Activated CD8-positive, alpha-beta T cell treated with anti-CD3 and anti-CD28 coated beads, Interleukin-2, amount 10 ng/mL, durations not matched to agents 7 days and 5 days (primary cell): ENCODE measurements around the gene TNFSF10. TPM values are rescaled to one million over a fixed set of nuclear protein-coding genes. Genes with fewer than 3 reads are reported as not detected.
A peak's percentile ranks its signal among the peaks of the same experiment; 100 is the strongest.
"Not testable (repeated sequence)": the region's sequence is repeated elsewhere in the genome, so short reads cannot be mapped to it uniquely, and the experiment has no call there.

ENCODE experiments used
- ATAC-seq: fragments of 150-1000 bp; cut with Tn5 transposase; one replicate; pipeline ENCODE4 v1.10.0; 2021; ENCODE audit warnings: moderate library complexity
- CTCF ChIA-PET: fragments of 350-600 bp; sonication (Branson Sonifier 250); formaldehyde crosslinking; loops from one replicate; lab custom pipeline; 2021; ENCODE audit warnings: antibody characterized with exemption; lab: Charles Lee
- POLR2A ChIA-PET: fragments of 350-600 bp; sonication (Branson Sonifier 250); formaldehyde crosslinking; loops from one replicate; lab custom pipeline; 2021; ENCODE audit warnings: antibody characterized with exemption; lab: Charles Lee
- DNase-seq: peaks from one replicate; pipeline ENCODE4 v3.0.0-alpha.2; 2020
- H3K27ac Mint-ChIP-seq: one replicate; pipeline ENCODE4 v1.8.0; 2021; ENCODE audit warnings: mild to moderate bottlenecking, mixed read lengths
- H3K27me3 Mint-ChIP-seq: one replicate; pipeline ENCODE4 v1.8.0; 2021; ENCODE audit warnings: low read depth, mixed read lengths
- H3K36me3 Mint-ChIP-seq: one replicate; pipeline ENCODE4 v1.8.0; 2021; ENCODE audit warnings: low read depth, mixed read lengths
- H3K4me1 Mint-ChIP-seq: one replicate; pipeline ENCODE4 v1.8.0; 2021; ENCODE audit warnings: low read depth, mixed read lengths
- H3K4me3 Mint-ChIP-seq: one replicate; pipeline ENCODE4 v1.8.0; 2021; ENCODE audit warnings: mild to moderate bottlenecking, mixed read lengths
- H3K9me3 Mint-ChIP-seq: one replicate; pipeline ENCODE4 v1.8.0; 2022; ENCODE audit warnings: mixed read lengths; ENCODE audit not compliant: insufficient read depth
- total RNA-seq, 2 experiments: library from RNA; stranded (reverse); gene quantifications; one replicate each; pipeline ENCODE4 v1.2.3, GENCODE V29; 2021

Gene TNFSF10
- 100 to 1,000 TPM; 106 to 108 TPM for total RNA-seq

- ATAC-seq (peak; percentile 87), DNase-seq (peak; percentile 90)
- peaks cover 40% of the 10 kb centered on the region for H3K36me3 Mint-ChIP-seq
- no peaks in the 10 kb centered on the region for H3K9me3 Mint-ChIP-seq
- CTCF ChIA-PET: interaction anchor here (0.6 to 10.0 kb wide), 12 partner anchors 7 to 144 kb away, joined by 3 to 214 read pairs (median 4); no protein-coding TSS in a partner anchor
- H3K4me1 Mint-ChIP-seq: peaks cover 42% of the 10 kb centered on the region
- peak within 1 kb of the TSS; percentile 93 for H3K4me3 Mint-ChIP-seq
- H3K27ac Mint-ChIP-seq: peak within 1 kb of the TSS; percentile 94
- H3K27me3 Mint-ChIP-seq: no peaks in the 10 kb centered on the region
- POLR2A ChIA-PET: interaction anchor here (0.6 to 8.5 kb wide), 26 partner anchors 7 to 227 kb away, joined by 3 to 138 read pairs (median 6); partner anchors contain the start of gene ECT2
These were observed at the start of gene TNFSF10 for GRCh38 chr3:172522871-172523818. TSS of gene TNFSF10 (minus strand) at chr3:172523430. CDS start at chr3:172523384, 46 bp downstream.

GRCh38 chr3:172569128-172570008 is 46.1 kb upstream of the TNFSF10 start:
- Mint-ChIP-seq H3K9me3 (peaks cover 11% of the 10 kb centered on the region), H3K4me3 (no peak overlapping the region), H3K36me3 (peaks cover 42% of the 10 kb centered on the region), H3K4me1 (peaks cover 26% of the 10 kb centered on the region), H3K27ac (no peak overlapping the region), H3K27me3 (no peaks in the 10 kb centered on the region)
- ATAC-seq (no peak), DNase-seq (no peak)
- ChIA-PET CTCF (interaction anchor here (0.7 kb wide), 1 partner anchor 74 kb away, joined by 3 read pairs; no protein-coding TSS in a partner anchor), POLR2A (interaction anchor here (0.9 kb wide), 1 partner anchor 63 kb away, joined by 3 read pairs; no protein-coding TSS in a partner anchor)

DNA sequence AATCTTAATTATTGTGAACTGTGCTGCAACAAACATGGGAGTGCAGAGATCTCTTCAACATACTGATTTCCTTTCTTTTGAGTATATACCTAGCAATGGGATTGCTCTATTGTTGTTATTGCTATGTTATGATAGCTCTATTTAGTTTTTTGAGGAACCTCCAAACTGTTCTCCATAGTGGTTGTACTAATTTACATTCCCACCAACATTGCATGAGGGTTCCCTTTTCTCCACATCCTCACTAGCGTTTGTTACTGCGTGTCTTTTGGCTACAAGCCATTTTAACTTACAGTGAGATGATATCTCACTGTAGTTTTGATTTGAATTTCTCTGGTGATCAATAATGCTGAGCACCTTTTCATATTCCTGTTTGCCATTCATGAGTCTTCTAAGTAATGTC is 45.5 kb upstream of the TNFSF10 start:
- Mint-ChIP-seq H3K4me3 (no peak overlapping the region), H3K27ac (no peak overlapping the region), H3K36me3 (peaks cover 37% of the 10 kb centered on the region), H3K9me3 (peaks cover 11% of the 10 kb centered on the region), H3K4me1 (peaks cover 27% of the 10 kb centered on the region), H3K27me3 (no peaks in the 10 kb centered on the region)
- ATAC-seq (no peak), DNase-seq (no peak)
- ChIA-PET POLR2A (no interaction called here), CTCF (interaction anchor here (0.7 to 1.5 kb wide), 2 partner anchors 12 to 73 kb away, joined by 3 to 4 read pairs; no protein-coding TSS in a partner anchor)

GRCh38 chr3:172566785-172567184 is 43.6 kb upstream of the TNFSF10 start:
- DNase-seq, ATAC-seq, POLR2A ChIA-PET, H3K9me3 Mint-ChIP-seq, H3K27ac Mint-ChIP-seq, CTCF ChIA-PET, H3K27me3 Mint-ChIP-seq, H3K4me3 Mint-ChIP-seq: not testable (repeated sequence)
- peaks cover 31% of the 10 kb centered on the region for H3K36me3 Mint-ChIP-seq
- peaks cover 43% of the 10 kb centered on the region for H3K4me1 Mint-ChIP-seq

- Mint-ChIP-seq H3K27me3 (no peaks in the 10 kb centered on the region), H3K36me3 (peaks cover 19% of the 10 kb centered on the region), H3K27ac (no peak overlapping the region), H3K4me1 (peaks cover 40% of the 10 kb centered on the region), H3K4me3 (no peak overlapping the region), H3K9me3 (peaks cover 7% of the 10 kb centered on the region)
- no peak for DNase-seq
- ChIA-PET CTCF (no interaction called here), POLR2A (no interaction called here)
- ATAC-seq: no peak
These were observed 41.3 kb upstream of the TNFSF10 start for GRCh38 chr3:172564499-172564898.

GRCh38 chr3:172562871-172563865 is 39.9 kb upstream of the TNFSF10 start:
- ChIA-PET POLR2A (interaction anchor here (1.0 to 2.9 kb wide), 5 partner anchors 13 to 40 kb away, joined by 3 to 18 read pairs (median 4); partner anchors contain the start of gene TNFSF10), CTCF (interaction anchor here (0.9 to 1.8 kb wide), 7 partner anchors 16 to 40 kb away, joined by 3 to 9 read pairs (median 5); partner anchors contain the start of gene TNFSF10)
- Mint-ChIP-seq H3K4me1 (peaks cover 30% of the 10 kb centered on the region), H3K9me3 (peaks cover 7% of the 10 kb centered on the region), H3K27me3 (no peaks in the 10 kb centered on the region), H3K27ac (peak overlapping the region; percentile 69), H3K36me3 (peaks cover 11% of the 10 kb centered on the region), H3K4me3 (peak overlapping the region; percentile 42)
- DNase-seq: no peak
- no peak for ATAC-seq

DNA sequence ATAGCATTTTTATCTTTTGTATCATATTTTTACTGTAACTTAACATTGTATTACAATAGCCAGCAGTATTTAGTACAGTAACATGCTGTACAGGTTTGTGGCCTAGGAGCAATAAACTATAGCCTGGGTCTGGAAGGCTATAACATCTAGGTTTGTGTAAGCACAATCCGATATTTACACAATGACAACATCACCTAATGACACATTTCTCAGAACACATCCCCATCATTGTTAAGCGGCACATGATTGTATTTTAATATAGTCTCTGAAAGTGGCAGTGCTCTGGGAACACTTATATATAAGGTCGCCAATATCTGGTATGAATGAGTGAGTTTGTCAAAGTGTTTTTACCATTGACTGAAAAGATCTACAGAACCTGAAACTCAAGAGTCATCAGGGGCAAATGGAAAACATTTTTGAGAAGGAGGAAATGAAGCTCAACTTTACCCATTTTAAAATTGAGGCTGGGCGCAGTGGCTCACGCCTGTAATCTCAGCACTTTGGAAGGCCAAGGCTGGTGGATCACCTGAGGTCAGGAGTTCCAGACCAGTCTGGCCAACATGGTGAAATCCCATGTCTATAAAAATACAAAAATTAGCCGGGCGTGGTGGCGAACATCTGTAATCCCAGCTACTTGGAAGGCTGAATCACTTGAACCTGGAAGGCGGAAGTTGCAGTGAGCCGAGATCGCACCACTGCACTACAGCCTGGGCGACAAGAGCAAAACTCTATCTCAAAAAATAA is 38.8 kb upstream of the TNFSF10 start:
- peak overlapping the region; percentile 51 for H3K27ac Mint-ChIP-seq
- H3K36me3 Mint-ChIP-seq: peaks cover 6% of the 10 kb centered on the region
- H3K4me3 Mint-ChIP-seq: no peak overlapping the region
- DNase-seq: no peak
- no peak for ATAC-seq
- H3K4me1 Mint-ChIP-seq: peaks cover 34% of the 10 kb centered on the region
- CTCF ChIA-PET: interaction anchor here (0.9 to 2.8 kb wide), 11 partner anchors 13 to 103 kb away, joined by 3 to 9 read pairs (median 4); partner anchors contain the start of gene TNFSF10
- no peaks in the 10 kb centered on the region for H3K9me3 Mint-ChIP-seq
- no peaks in the 10 kb centered on the region for H3K27me3 Mint-ChIP-seq
- POLR2A ChIA-PET: interaction anchor here (0.7 to 2.9 kb wide), 7 partner anchors 11 to 76 kb away, joined by 3 to 18 read pairs (median 4); partner anchors contain the start of gene TNFSF10

- Mint-ChIP-seq H3K4me3 (no peak overlapping the region), H3K27me3 (no peaks in the 10 kb centered on the region), H3K27ac (no peak overlapping the region), H3K9me3 (no peaks in the 10 kb centered on the region), H3K4me1 (peaks cover 35% of the 10 kb centered on the region), H3K36me3 (no peaks in the 10 kb centered on the region)
- ChIA-PET CTCF (interaction anchor here (0.7 to 2.8 kb wide), 3 partner anchors 19 to 104 kb away, joined by 3 to 8 read pairs (median 4); no protein-coding TSS in a partner anchor), POLR2A (interaction anchor here (1.5 to 2.9 kb wide), 2 partner anchors 30 to 37 kb away, joined by 4 to 18 read pairs; partner anchors contain the start of gene TNFSF10)
- DNase-seq (no peak), ATAC-seq (no peak)
These were observed 37.4 kb upstream of the TNFSF10 start for GRCh38 chr3:172560586-172560985.

GRCh38 chr3:172560026-172560425 is 36.8 kb upstream of the TNFSF10 start:
- H3K27me3 Mint-ChIP-seq: no peaks in the 10 kb centered on the region
- POLR2A ChIA-PET: no interaction called here
- no peak overlapping the region for H3K4me3 Mint-ChIP-seq
- H3K9me3 Mint-ChIP-seq: no peaks in the 10 kb centered on the region
- DNase-seq: no peak
- no peaks in the 10 kb centered on the region for H3K36me3 Mint-ChIP-seq
- H3K27ac Mint-ChIP-seq: no peak overlapping the region
- ATAC-seq: no peak
- CTCF ChIA-PET: interaction anchor here (0.7 to 2.8 kb wide), 2 partner anchors 20 to 36 kb away, joined by 3 to 8 read pairs; no protein-coding TSS in a partner anchor
- H3K4me1 Mint-ChIP-seq: peaks cover 35% of the 10 kb centered on the region
